IMR-90 (cell line): Measurements from ENCODE around the gene ESPL1. TPM values are rescaled to one million over a fixed set of nuclear protein-coding genes. Genes with fewer than 3 reads are reported as not detected.

Experiments used
- ATAC-seq: fragments of 200-7000 bp; cut with Tn5 transposase; 2 replicates; pipeline ENCODE4 v1.9.1; 2020; ENCODE audit warnings: low read depth, mild to moderate bottlenecking, moderate library complexity
- BruUV-seq: library from RNA; stranded (reverse); fragments of 400-500 nt; replicated peaks from 2 replicates; lab custom pipeline; 2021; lab: Mats Ljungman, UMichigan
- CTCF ChIA-PET: fragments of 300-600 bp; formaldehyde crosslinking; extraction: SDS; loops from one replicate; lab custom pipeline; 2021; ENCODE audit warnings: antibody characterized with exemption; lab: Yijun Ruan, JAX
- POLR2A ChIA-PET: fragments of 300-600 bp; sonication (Branson Sonifier 250); formaldehyde crosslinking; loops from one replicate; lab custom pipeline; 2022; ENCODE audit warnings: antibody characterized with exemption; ENCODE audit not compliant: unreplicated experiment; lab: Charles Lee
- DNase-seq: peaks from one replicate; pipeline ENCODE4 v3.0.0; 2013
- H2AFZ ChIP-seq: replicated peaks from 2 replicates; pipeline ENCODE3; 2013; ENCODE audit warnings: low read length, mild to moderate bottlenecking; ENCODE audit not compliant: poor library complexity
- H2AK5ac ChIP-seq: 2 replicates; pipeline ENCODE4 v1.6.1; 2013; ENCODE audit warnings: low read depth, low read length, inconsistent platforms
- H2AK9ac ChIP-seq: replicated peaks from 2 replicates; pipeline ENCODE3; 2013; ENCODE audit warnings: mild to moderate bottlenecking, low read depth, low read length, moderate library complexity; ENCODE audit not compliant: poor library complexity
- H2BK120ac ChIP-seq: 2 replicates; pipeline ENCODE4 v1.6.1; 2013; ENCODE audit warnings: low read depth, low read length, inconsistent platforms
- H2BK15ac ChIP-seq: 3 replicates; pipeline ENCODE4 v1.6.1; 2013; ENCODE audit warnings: low read depth, low read length, inconsistent platforms
- H2BK20ac ChIP-seq: 2 replicates; pipeline ENCODE4 v1.6.1; 2013; ENCODE audit warnings: low read depth, mild to moderate bottlenecking, inconsistent platforms, low read length, moderate library complexity
- H2BK5ac ChIP-seq: 2 replicates; pipeline ENCODE4 v1.6.1; 2013; ENCODE audit warnings: mild to moderate bottlenecking, low read depth, low read length, inconsistent platforms; ENCODE audit not compliant: poor library complexity, severe bottlenecking
- H3K14ac ChIP-seq: replicated peaks from 2 replicates; pipeline ENCODE4 v1.6.1; 2013; ENCODE audit warnings: low read depth, low read length, inconsistent platforms
- H3K18ac ChIP-seq: 2 replicates; pipeline ENCODE4 v1.6.1; 2013; ENCODE audit warnings: low read depth, low read length, control low read depth
- H3K23ac ChIP-seq: 2 replicates; pipeline ENCODE4 v1.6.1; 2013; ENCODE audit warnings: low read depth, low read length, inconsistent platforms
- H3K27ac ChIP-seq: 2 replicates; pipeline ENCODE4 v1.5.1; 2013; ENCODE audit warnings: mild to moderate bottlenecking, control low read depth, low read length; ENCODE audit not compliant: insufficient read depth
- H3K27me3 ChIP-seq: 2 replicates; pipeline ENCODE4 v1.6.1; 2013; ENCODE audit warnings: low read length; ENCODE audit not compliant: control insufficient read depth, insufficient read depth
- H3K36me3 ChIP-seq: 2 replicates; pipeline ENCODE4 v1.6.1; 2013; ENCODE audit warnings: low read length, mixed read lengths; ENCODE audit not compliant: control insufficient read depth, insufficient read depth
- H3K4ac ChIP-seq: 2 replicates; pipeline ENCODE4 v1.6.1; 2013; ENCODE audit warnings: low read depth, low read length, inconsistent platforms
- H3K4me1 ChIP-seq: 2 replicates; pipeline ENCODE4 v1.6.1; 2013; ENCODE audit warnings: low read length, mixed read lengths; ENCODE audit not compliant: control insufficient read depth, insufficient read depth
- H3K4me2 ChIP-seq: 2 replicates; pipeline ENCODE4 v1.6.1; 2013; ENCODE audit warnings: low read depth, mild to moderate bottlenecking, control low read depth, low read length, moderate library complexity
- H3K4me3 ChIP-seq: 2 replicates; pipeline ENCODE4 v1.5.1; 2013; ENCODE audit warnings: low read depth, mild to moderate bottlenecking, control low read depth, low read length, moderate library complexity; ENCODE audit not compliant: insufficient read depth
- H3K56ac ChIP-seq: 2 replicates; pipeline ENCODE4 v1.6.1; 2013; ENCODE audit warnings: low read length, inconsistent platforms; ENCODE audit not compliant: insufficient read depth; ENCODE audit errors: extremely low read depth
- H3K79me1 ChIP-seq, 2 experiments: 2 replicates each; pipeline ENCODE4 v1.6.1; 2013; ENCODE audit warnings: low read length in 2 of 2, inconsistent platforms in 1 of 2, low read depth in 1 of 2
- H3K9ac ChIP-seq: 2 replicates; pipeline ENCODE4 v1.6.1; 2013; ENCODE audit warnings: low read depth, low read length, control low read depth
- H3K9me1 ChIP-seq: 2 replicates; pipeline ENCODE4 v1.6.1; 2013; ENCODE audit warnings: low read length, inconsistent platforms; ENCODE audit not compliant: insufficient read depth
- H3K9me3 ChIP-seq: 2 replicates; pipeline ENCODE4 v1.6.1; 2013; ENCODE audit warnings: low read length; ENCODE audit not compliant: control insufficient read depth, insufficient read depth
- H4K20me1 ChIP-seq: 2 replicates; pipeline ENCODE4 v1.6.1; 2013; ENCODE audit warnings: low read length, inconsistent platforms; ENCODE audit not compliant: insufficient read depth
- H4K5ac ChIP-seq: 2 replicates; pipeline ENCODE4 v1.6.1; 2013; ENCODE audit warnings: mild to moderate bottlenecking, low read depth, low read length, control low read depth
- H4K8ac ChIP-seq, 2 experiments: 2 replicates each; pipeline ENCODE4 v1.6.1; 2013; ENCODE audit warnings: low read depth in 2 of 2, low read length in 2 of 2, control low read depth in 1 of 2, inconsistent platforms in 1 of 2
- H4K91ac ChIP-seq: 2 replicates; pipeline ENCODE4 v1.6.1; 2013; ENCODE audit warnings: low read depth, low read length, inconsistent platforms; ENCODE audit not compliant: insufficient read depth
- BHLHE40 ChIP-seq: fragments of 150-350 bp; IDR thresholded peaks from 2 replicates; pipeline ENCODE4 v1.6.1; 2016; ENCODE audit warnings: mild to moderate bottlenecking, low read depth, low read length
- CHD1 ChIP-seq: IDR thresholded peaks from 2 replicates; pipeline ENCODE4 v1.6.1; 2012; ENCODE audit warnings: low read depth, low read length, improper control_type of control experiment
- RCOR1 ChIP-seq: IDR thresholded peaks from 2 replicates; pipeline ENCODE4 v1.6.1; 2012; ENCODE audit warnings: mild to moderate bottlenecking, low read length, improper control_type of control experiment; ENCODE audit not compliant: insufficient replicate concordance
- WGBS, 2 experiments: methylation state at CpG; one replicate each; pipeline versions ENCODE4 v1.1.5 to v1.1.7; 2013; ENCODE audit warnings: missing lambda C conversion rate in 2 of 2; ENCODE audit not compliant: insufficient read length in 1 of 2; ENCODE audit errors: extremely low coverage in 2 of 2; 5-methylcytosine and 5-hydroxymethylcytosine counted together
- dilution Hi-C: fragments of 300-500 bp; cut with HindIII; formaldehyde crosslinking; loops from one replicate; pipeline ENCODE4 v1.14.3; 2018; ENCODE audit warnings: low sequenced_read_pairs; ENCODE audit not compliant: unreplicated experiment
- in situ Hi-C: fragments of 300-500 bp; cut with MboI; formaldehyde crosslinking; loops from 3 replicates; pipeline ENCODE4 v1.14.3; 2019; ENCODE audit warnings: low sequenced_read_pairs, inconsistent platforms, mixed read lengths
- intact Hi-C: fragments of 100-400 bp; cut with micrococcal nuclease; formaldehyde crosslinking; loops from 2 replicates; pipeline ENCODE4 v1.10.0; 2022
- polyA plus RNA-seq, 3 experiments: library from polyadenylated mRNA; depleted of rRNA; stranded (reverse); fragments of >200 nt; gene quantifications; 2 replicates each; pipeline ENCODE4 v1.2.3, GENCODE V29; 2012; ENCODE audit warnings: low replicate concordance in 1 of 3
- total RNA-seq: library from RNA; depleted of rRNA; stranded (reverse); fragments of >200 nt; gene quantifications from 2 replicates; pipeline ENCODE4 v1.2.3, GENCODE V29; 2012
- TF ChIP-seq, protein P1 (sequence below): fragments of 150-350 bp; IDR thresholded peaks from 2 replicates; pipeline ENCODE4 v1.6.1; 2017; ENCODE audit warnings: mild to moderate bottlenecking, antibody characterized with exemption, low read length, low read depth

The ESPL1 gene
- total and polyA plus RNA-seq, 2 of the 4 experiments (the other 2 are of a cell fraction), result 6.5 to 9.2 TPM

DNA sequence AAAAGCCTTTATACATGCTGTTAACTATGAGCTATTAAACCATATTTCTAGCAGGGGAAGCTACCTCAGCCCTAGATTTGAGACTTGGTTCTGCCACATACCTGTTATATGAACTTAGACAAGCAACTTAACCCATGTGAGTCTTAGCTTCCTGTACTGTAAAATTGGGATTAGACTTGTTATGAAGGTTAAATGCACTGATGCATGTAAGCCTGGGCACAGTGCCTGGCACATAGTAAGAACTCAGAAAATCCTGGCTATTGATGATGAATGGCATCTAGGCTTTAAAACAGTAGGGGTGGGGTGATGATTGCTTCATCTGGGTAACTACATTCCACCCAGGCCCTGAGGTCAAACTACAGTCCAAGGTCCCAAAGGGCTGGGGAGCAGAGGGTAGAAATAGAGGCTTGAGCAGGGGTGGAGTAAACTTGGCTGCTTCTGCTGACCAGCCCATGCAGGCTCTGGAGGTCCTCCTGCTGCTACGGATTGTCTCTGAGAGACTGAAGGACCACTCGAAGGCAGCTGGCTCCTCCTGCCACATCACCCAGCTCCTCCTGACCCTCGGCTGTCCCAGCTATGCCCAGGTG lies 11.3 kb downstream of the ESPL1 start:
- Histone ChIP-seq H2BK20ac (no peak overlapping the region), H2BK15ac (no peak overlapping the region), H3K4me3 (no peak overlapping the region), H2AK5ac (no peak overlapping the region), H3K56ac (no peak overlapping the region), H3K4me1 (no peaks in the 10 kb centered on the region), H3K9ac (no peak overlapping the region), H3K9me3 (no peaks in the 10 kb centered on the region), H2AK9ac (no peak overlapping the region), H4K20me1 (no peaks in the 10 kb centered on the region), H3K4me2 (no peak overlapping the region), H3K79me1 (peaks cover 0 to 9% of the 10 kb centered on the region in 2 experiments; a peak in 1 of 4 replicates), H3K18ac (no peak overlapping the region), H4K5ac (no peak overlapping the region), H4K8ac (no peak overlapping the region), H4K91ac (no peak overlapping the region), H3K14ac (no peak overlapping the region), H3K4ac (no peak overlapping the region), H2AFZ (no peak overlapping the region), H2BK120ac (no peak overlapping the region), H3K27ac (no peak overlapping the region), H3K23ac (no peak overlapping the region), H3K27me3 (no peaks in the 10 kb centered on the region), H3K9me1 (no peaks in the 10 kb centered on the region), H3K36me3 (peaks cover 18% of the 10 kb centered on the region), H2BK5ac (no peak overlapping the region)
- in situ Hi-C loops, result no loop called here
- DNase-seq, result no peak
- POLR2A ChIA-PET, result interaction anchor here (0.5 kb wide), 1 partner anchor 58 kb away, joined by 3 read pairs; no protein-coding TSS in a partner anchor
- CTCF ChIA-PET, result interaction anchor here (0.8 to 1.0 kb wide), 3 partner anchors 12 to 92 kb away, joined by 3 read pairs; partner anchors contain the start of gene ESPL1
- dilution Hi-C loops, result no loop called here
- WGBS, 2 experiments, result no CpG with 5 or more reads among the region's 3 CpGs
- ATAC-seq, result no peak
- BruUV-seq, result no TSS peak
- intact Hi-C loops, result no loop called here
- no peak for TF ChIP-seq RCOR1
- no peak for TF ChIP-seq CHD1
- no peak for TF ChIP-seq BHLHE40
- TF ChIP-seq, protein P1, sequence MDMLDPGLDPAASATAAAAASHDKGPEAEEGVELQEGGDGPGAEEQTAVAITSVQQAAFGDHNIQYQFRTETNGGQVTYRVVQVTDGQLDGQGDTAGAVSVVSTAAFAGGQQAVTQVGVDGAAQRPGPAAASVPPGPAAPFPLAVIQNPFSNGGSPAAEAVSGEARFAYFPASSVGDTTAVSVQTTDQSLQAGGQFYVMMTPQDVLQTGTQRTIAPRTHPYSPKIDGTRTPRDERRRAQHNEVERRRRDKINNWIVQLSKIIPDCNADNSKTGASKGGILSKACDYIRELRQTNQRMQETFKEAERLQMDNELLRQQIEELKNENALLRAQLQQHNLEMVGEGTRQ, result no peak
